GM06990 (cell line): Measurements from ENCODE around the gene C1orf35.
A peak's percentile ranks its signal among the peaks of the same experiment; 100 is the strongest.

Experiments used
- DNase-seq: peaks from one replicate; pipeline ENCODE4 v3.0.0-alpha.2; 2011; ENCODE audit not compliant: insufficient read length; ENCODE audit errors: extremely low read depth
- H3K27me3 ChIP-seq: replicated peaks from 2 replicates; pipeline ENCODE4 v1.6.0; 2011; ENCODE audit warnings: low read length; ENCODE audit not compliant: control insufficient read depth, insufficient read depth
- H3K36me3 ChIP-seq: 2 replicates; pipeline ENCODE4 v1.5.1; 2011; ENCODE audit warnings: low read length; ENCODE audit not compliant: control insufficient read depth, insufficient read depth
- H3K4me3 ChIP-seq: replicated peaks from 2 replicates; pipeline ENCODE4 v1.5.1; 2011; ENCODE audit warnings: low read depth, mild to moderate bottlenecking, control low read depth, low read length
- CTCF ChIP-seq: IDR thresholded peaks from 2 replicates; pipeline ENCODE4 v1.5.1; 2011; ENCODE audit warnings: low read length, control low read depth, mild to moderate bottlenecking, inconsistent platforms; ENCODE audit not compliant: insufficient read depth, poor library complexity, severe bottlenecking

The C1orf35 gene

GRCh38 chr1:228139931-228140723 is 37.0 kb upstream of the C1orf35 start, which contains the start of gene GUK1:
TSS of gene GUK1 (plus strand) at chr1:228140279. CDS start at chr1:228140303, 24 bp downstream.
- peak within 1 kb of the TSS; percentile 93 for H3K4me3 ChIP-seq
- H3K36me3 ChIP-seq = peaks cover 1% of the 10 kb centered on the region; the same call in 1 of the 2 replicates
- peak; percentile 11 for TF ChIP-seq CTCF
- no peaks in the 10 kb centered on the region for H3K27me3 ChIP-seq
- peak; percentile 100 for DNase-seq

GRCh38 chr1:228139406-228139930 is 36.3 kb upstream of the C1orf35 start:
- peak overlapping the region; percentile 80 for H3K4me3 ChIP-seq
- H3K27me3 ChIP-seq = no peaks in the 10 kb centered on the region
- peaks cover 1% of the 10 kb centered on the region; the same call in 1 of the 2 replicates for H3K36me3 ChIP-seq
- DNase-seq = no peak
- TF ChIP-seq CTCF = no peak

GRCh38 chr1:228136901-228137300 is 33.8 kb upstream of the C1orf35 start:
- Histone ChIP-seq H3K27me3 (no peaks in the 10 kb centered on the region), H3K36me3 (0 out of 2 replicates have a peak, but pooled peaks cover under 1% of the 10 kb centered on the region), H3K4me3 (no peak overlapping the region)
- TF ChIP-seq CTCF = no peak
- no peak for DNase-seq

GRCh38 chr1:228134591-228134990 is 31.5 kb upstream of the C1orf35 start:
- H3K4me3 ChIP-seq = no peak overlapping the region
- DNase-seq = no peak
- no peaks in the 10 kb centered on the region for H3K27me3 ChIP-seq
- H3K36me3 ChIP-seq = no peaks in the 10 kb centered on the region
- no peak for TF ChIP-seq CTCF

GRCh38 chr1:228131766-228132165 is 28.6 kb upstream of the C1orf35 start:
- Histone ChIP-seq H3K36me3 (no peaks in the 10 kb centered on the region), H3K4me3 (no peak overlapping the region), H3K27me3 (no peaks in the 10 kb centered on the region)
- no peak for TF ChIP-seq CTCF
- no peak for DNase-seq

GRCh38 chr1:228125185-228125584 is 22.1 kb upstream of the C1orf35 start:
- no peak for DNase-seq
- no peaks in the 10 kb centered on the region for H3K36me3 ChIP-seq
- no peak for TF ChIP-seq CTCF

More at GRCh38 chr1:228125185-228125584, 22.1 kb upstream of the C1orf35 start:
- Histone ChIP-seq H3K4me3 (no peak overlapping the region), H3K27me3 (no peaks in the 10 kb centered on the region)
